HCT116 (cell line): ENCODE results near the gene AGBL1. TPM values are rescaled to one million over a fixed set of nuclear protein-coding genes. Genes with fewer than 3 reads are reported as not detected.

Experiments used
- ATAC-seq: fragments of 200-7000 bp; cut with Tn5 transposase; 2 replicates; pipeline ENCODE4 v1.9.1; 2020; ENCODE audit warnings: mild to moderate bottlenecking, moderate library complexity
- BruUV-seq: library from RNA; stranded (reverse); fragments of 400-500 nt; replicated peaks from 2 replicates; lab custom pipeline; 2021; lab: Mats Ljungman, UMichigan
- CTCF ChIA-PET: fragments of 300-600 bp; sonication (Branson Sonifier 250); formaldehyde crosslinking; loops from one replicate; lab custom pipeline; 2021; ENCODE audit warnings: antibody characterized with exemption; lab: Charles Lee
- POLR2A ChIA-PET: fragments of 300-600, 350-600 bp; sonication (Branson Sonifier 250); formaldehyde crosslinking; loops from one replicate; lab custom pipeline; 2021; ENCODE audit warnings: antibody characterized with exemption; lab: Charles Lee
- RAD21 ChIA-PET, 2 experiments: fragments of 300-600 bp; sonication (Branson Sonifier 250); formaldehyde crosslinking; loops; one replicate each; lab custom pipeline; 2023; ENCODE audit warnings: low total read pairs in 2 of 2; ENCODE audit not compliant: uncharacterized antibody in 2 of 2, unreplicated experiment in 2 of 2, low non-redundant PET in 1 of 2; lab: Charles Lee
- DNase-seq: peaks from one replicate; pipeline ENCODE4 v3.0.0-alpha.2; 2010; ENCODE audit warnings: low read depth, low spot score
- H2AFZ ChIP-seq: fragments of 200-600 bp; shearing (Covaris generic), sonication (generic); 2 replicates; pipeline ENCODE4 v1.6.1; 2017; ENCODE audit warnings: low read depth, mixed run types, mixed read lengths, antibody characterized with exemption, low read length; ENCODE audit not compliant: poor library complexity, severe bottlenecking
- H3K27ac ChIP-seq: 2 replicates; pipeline ENCODE4 v1.5.1; 2012; ENCODE audit warnings: low read depth, low read length
- H3K27me3 ChIP-seq: fragments of 200-600 bp; sonication (generic); 2 replicates; pipeline ENCODE4 v1.6.1; 2016; ENCODE audit warnings: mixed run types, low read length, mixed read lengths; ENCODE audit not compliant: insufficient read depth
- H3K36me3 ChIP-seq, 2 experiments: fragments of 200-500 bp in 1 of 2; fragments of 200-600 bp in 1 of 2; sonication (Bioruptor generic) in 1 of 2; sonication (generic) in 1 of 2; 2 replicates each; pipeline versions ENCODE4 v1.5.1 to v1.6.1; 2014 to 2016; ENCODE audit warnings: low read length in 2 of 2, inconsistent platforms in 1 of 2, mixed read lengths in 1 of 2, mixed run types in 1 of 2; ENCODE audit not compliant: insufficient read depth in 2 of 2, control insufficient read depth in 1 of 2
- H3K4me1 ChIP-seq, 2 experiments: fragments of 200-600 bp in 1 of 2; sonication (generic) in 1 of 2; 2 replicates each; pipeline versions ENCODE4 v1.5.1 to v1.6.1; 2012 to 2017; ENCODE audit warnings: low read length in 2 of 2, inconsistent platforms in 1 of 2, mild to moderate bottlenecking in 1 of 2, mixed read lengths in 1 of 2, mixed run types in 1 of 2, moderate library complexity in 1 of 2; ENCODE audit not compliant: insufficient read depth in 2 of 2, control insufficient read depth in 1 of 2
- H3K4me2 ChIP-seq: fragments of 200-600 bp; sonication (generic); 2 replicates; pipeline ENCODE4 v1.6.1; 2017; ENCODE audit warnings: mixed run types, low read length, mixed read lengths
- H3K4me3 ChIP-seq, 2 experiments: fragments of 200-600 bp in 1 of 2; sonication (generic) in 1 of 2; replicated peaks in 1 of 2; 2 replicates each; pipeline ENCODE4 v1.5.1; 2011 to 2016; ENCODE audit warnings: low read length in 2 of 2, control low read depth in 1 of 2, low read depth in 1 of 2, mild to moderate bottlenecking in 1 of 2, mixed read lengths in 1 of 2, mixed run types in 1 of 2
- H3K79me2 ChIP-seq: fragments of 200-600 bp; sonication (generic); 2 replicates; pipeline ENCODE4 v1.6.1; 2017; ENCODE audit warnings: mild to moderate bottlenecking, mixed run types, low read length, moderate library complexity, mixed read lengths; ENCODE audit not compliant: insufficient read depth
- H3K9ac ChIP-seq: fragments of 200-600 bp; sonication (generic); 2 replicates; pipeline ENCODE4 v1.6.1; 2016; ENCODE audit warnings: low read length, mixed read lengths
- H3K9me2 ChIP-seq: fragments of 200-600 bp; sonication (generic), shearing (Covaris generic); 2 replicates; pipeline ENCODE4 v1.6.1; 2017; ENCODE audit warnings: mixed run types, mild to moderate bottlenecking, moderate library complexity; ENCODE audit not compliant: insufficient read depth
- H3K9me3 ChIP-seq, 2 experiments: fragments of 200-500 bp in 1 of 2; fragments of 200-600 bp in 1 of 2; sonication (Bioruptor generic) in 1 of 2; sonication (generic) in 1 of 2; 2 replicates each; pipeline ENCODE4 v1.6.1; 2014 to 2017; ENCODE audit warnings: low read length in 2 of 2, mixed read lengths in 2 of 2, inconsistent platforms in 1 of 2, low read depth in 1 of 2, mild to moderate bottlenecking in 1 of 2, mixed run types in 1 of 2, moderate library complexity in 1 of 2; ENCODE audit not compliant: control insufficient read depth in 1 of 2, insufficient read depth in 1 of 2
- H4K20me1 ChIP-seq: fragments of 200-600 bp; sonication (generic), shearing (Covaris generic); 2 replicates; pipeline ENCODE4 v1.6.1; 2017; ENCODE audit warnings: mixed run types, mild to moderate bottlenecking, moderate library complexity; ENCODE audit not compliant: insufficient read depth
- CBX3 ChIP-seq: IDR thresholded peaks from 2 replicates; pipeline ENCODE4 v1.6.1; 2012; ENCODE audit warnings: low read depth
- CEBPB ChIP-seq: IDR thresholded peaks from 2 replicates; pipeline ENCODE4 v1.6.1; 2012; ENCODE audit warnings: low read depth
- EZH2 ChIP-seq: fragments of 200-600 bp; sonication (generic); IDR thresholded peaks from 2 replicates; pipeline ENCODE4 v1.6.1; 2017; ENCODE audit warnings: antibody characterized with exemption, mixed run types
- EZH2phosphoT487 ChIP-seq: fragments of 200-600 bp; IDR thresholded peaks from 2 replicates; pipeline ENCODE4 v1.6.1; 2018; ENCODE audit warnings: antibody characterized with exemption, borderline replicate concordance
- FOSL1 ChIP-seq: IDR thresholded peaks from 2 replicates; pipeline ENCODE4 v1.6.1; 2012; ENCODE audit warnings: low read depth
- JUND ChIP-seq: IDR thresholded peaks from 2 replicates; pipeline ENCODE4 v1.6.1; 2012
- POLR2AphosphoS5 ChIP-seq: IDR thresholded peaks from 2 replicates; pipeline ENCODE4 v1.6.1; 2011; ENCODE audit warnings: mild to moderate bottlenecking, low read depth, low read length, moderate library complexity
- RAD21 ChIP-seq: IDR thresholded peaks from 2 replicates; pipeline ENCODE4 v1.6.1; 2012; ENCODE audit warnings: low read depth, mild to moderate bottlenecking
- SP1 ChIP-seq: IDR thresholded peaks from 2 replicates; pipeline ENCODE4 v1.6.1; 2012; ENCODE audit warnings: low read depth
- YY1 ChIP-seq: IDR thresholded peaks from 2 replicates; pipeline ENCODE4 v1.6.1; 2011; ENCODE audit warnings: low read length, low read depth, moderate library complexity, mild to moderate bottlenecking; ENCODE audit not compliant: insufficient replicate concordance; ENCODE audit errors: extremely low read depth
- ZFX ChIP-seq: fragments of 450-650 bp; IDR thresholded peaks from 2 replicates; pipeline ENCODE4 v1.6.1; 2017
- ZNF274 ChIP-seq: fragments of 200-500 bp; sonication (Bioruptor generic); IDR thresholded peaks from 2 replicates; pipeline ENCODE4 v1.6.1; 2014; ENCODE audit warnings: mild to moderate bottlenecking, low read depth, low read length, inconsistent platforms
- intact Hi-C: fragments of 100-400 bp; cut with micrococcal nuclease; formaldehyde crosslinking; loops from 2 replicates; pipeline ENCODE4 v1.10.0; 2022
- total RNA-seq: library from RNA; stranded (reverse); gene quantifications from one replicate; pipeline ENCODE4 v1.2.1, GENCODE V29; 2021; ENCODE audit not compliant: unreplicated experiment
- TF ChIP-seq, protein P1 (sequence below): IDR thresholded peaks from 2 replicates; pipeline ENCODE4 v1.6.1; 2012; ENCODE audit warnings: low read depth
- TF ChIP-seq, protein P2 (sequence below): IDR thresholded peaks from 2 replicates; pipeline ENCODE4 v1.6.1; 2012

The AGBL1 gene
- total RNA-seq, 1 experiment from 2014 or later: not detected

DNA sequence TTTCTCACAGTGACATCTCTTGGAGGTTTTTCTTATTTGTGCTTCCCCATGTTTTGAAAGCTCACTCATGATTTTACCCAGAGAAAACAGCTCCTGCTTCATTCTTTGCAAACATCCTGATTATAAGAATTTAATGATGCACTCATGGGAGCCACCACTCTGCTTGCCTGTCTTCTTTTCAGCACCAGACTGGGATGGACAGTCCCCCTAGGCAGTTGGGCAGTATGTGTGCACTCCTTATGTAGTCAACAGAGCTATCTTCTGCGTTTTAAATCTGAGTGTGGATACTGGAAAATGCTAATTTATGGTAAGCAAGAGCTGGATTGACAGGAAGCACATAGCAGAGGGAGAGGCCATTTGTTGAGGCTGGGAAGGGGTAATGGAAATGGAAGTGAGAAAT, 276.1 kb downstream of the AGBL1 start:
- POLR2A ChIA-PET: no interaction called here
- Histone ChIP-seq H3K4me1 (no peaks in the 10 kb centered on the region), H3K36me3 (no peaks in the 10 kb centered on the region), H3K9me3 (peaks cover 5 to 6% of the 10 kb centered on the region in 2 experiments; a peak in 2 of 4 replicates), H3K9ac (no peak overlapping the region), H3K79me2 (no peaks in the 10 kb centered on the region), H3K9me2 (no peaks in the 10 kb centered on the region), H2AFZ (no peak overlapping the region), H3K27ac (no peak overlapping the region), H3K4me3 (no peak overlapping the region), H3K4me2 (no peak overlapping the region), H3K27me3 (no peaks in the 10 kb centered on the region), H4K20me1 (no peaks in the 10 kb centered on the region)
- intact Hi-C loops: no loop called here
- no peak for ATAC-seq
- BruUV-seq: no TSS peak
- RAD21 ChIA-PET: no interaction called here
- no peak for TF ChIP-seq CEBPB
- TF ChIP-seq YY1: no peak
- no peak for TF ChIP-seq ZFX
- no peak for TF ChIP-seq POLR2AphosphoS5
- TF ChIP-seq EZH2phosphoT487: no peak
- no peak for TF ChIP-seq SP1
- no peak for TF ChIP-seq JUND
- TF ChIP-seq ZNF274: no peak
- TF ChIP-seq, protein P1, sequence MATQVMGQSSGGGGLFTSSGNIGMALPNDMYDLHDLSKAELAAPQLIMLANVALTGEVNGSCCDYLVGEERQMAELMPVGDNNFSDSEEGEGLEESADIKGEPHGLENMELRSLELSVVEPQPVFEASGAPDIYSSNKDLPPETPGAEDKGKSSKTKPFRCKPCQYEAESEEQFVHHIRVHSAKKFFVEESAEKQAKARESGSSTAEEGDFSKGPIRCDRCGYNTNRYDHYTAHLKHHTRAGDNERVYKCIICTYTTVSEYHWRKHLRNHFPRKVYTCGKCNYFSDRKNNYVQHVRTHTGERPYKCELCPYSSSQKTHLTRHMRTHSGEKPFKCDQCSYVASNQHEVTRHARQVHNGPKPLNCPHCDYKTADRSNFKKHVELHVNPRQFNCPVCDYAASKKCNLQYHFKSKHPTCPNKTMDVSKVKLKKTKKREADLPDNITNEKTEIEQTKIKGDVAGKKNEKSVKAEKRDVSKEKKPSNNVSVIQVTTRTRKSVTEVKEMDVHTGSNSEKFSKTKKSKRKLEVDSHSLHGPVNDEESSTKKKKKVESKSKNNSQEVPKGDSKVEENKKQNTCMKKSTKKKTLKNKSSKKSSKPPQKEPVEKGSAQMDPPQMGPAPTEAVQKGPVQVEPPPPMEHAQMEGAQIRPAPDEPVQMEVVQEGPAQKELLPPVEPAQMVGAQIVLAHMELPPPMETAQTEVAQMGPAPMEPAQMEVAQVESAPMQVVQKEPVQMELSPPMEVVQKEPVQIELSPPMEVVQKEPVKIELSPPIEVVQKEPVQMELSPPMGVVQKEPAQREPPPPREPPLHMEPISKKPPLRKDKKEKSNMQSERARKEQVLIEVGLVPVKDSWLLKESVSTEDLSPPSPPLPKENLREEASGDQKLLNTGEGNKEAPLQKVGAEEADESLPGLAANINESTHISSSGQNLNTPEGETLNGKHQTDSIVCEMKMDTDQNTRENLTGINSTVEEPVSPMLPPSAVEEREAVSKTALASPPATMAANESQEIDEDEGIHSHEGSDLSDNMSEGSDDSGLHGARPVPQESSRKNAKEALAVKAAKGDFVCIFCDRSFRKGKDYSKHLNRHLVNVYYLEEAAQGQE: no peak
- TF ChIP-seq CBX3: no peak
- no peak for TF ChIP-seq RAD21
- TF ChIP-seq, protein P2, sequence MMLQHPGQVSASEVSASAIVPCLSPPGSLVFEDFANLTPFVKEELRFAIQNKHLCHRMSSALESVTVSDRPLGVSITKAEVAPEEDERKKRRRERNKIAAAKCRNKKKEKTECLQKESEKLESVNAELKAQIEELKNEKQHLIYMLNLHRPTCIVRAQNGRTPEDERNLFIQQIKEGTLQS: no peak
- no peak for TF ChIP-seq FOSL1
- no peak for TF ChIP-seq EZH2
- CTCF ChIA-PET: no interaction called here
- no peak for DNase-seq
